Heart left ventricle (tissue), 13 donors: Measurements from ENCODE around the gene TMEM229B.

ENCODE experiments used
- CTCF ChIP-seq, 12 donors: fragments of 200-600 bp; sonication (generic) in 4 of 12; IDR thresholded peaks; one replicate each; pipeline versions ENCODE4 v1.5.0 to v1.8.0; 2018 to 2022; ENCODE audit warnings: antibody characterized with exemption in 12 of 12, mild to moderate bottlenecking in 5 of 12
- POLR2A ChIP-seq, 2 donors: fragments of 450-650 bp; IDR thresholded peaks; one replicate each; pipeline ENCODE4 v1.6.1; 2017; ENCODE audit warnings: antibody characterized with exemption in 2 of 2, mild to moderate bottlenecking in 2 of 2, moderate library complexity in 2 of 2
- donor health status: ischemic (EF 13 %, LVEDD 7.1; RV severe dilation, severe dysfunction).
- donor health status: DM: no; HTN: yes; CAD: no.
- donor health status: DM: no; HTN: no; CAD: no.
- donor health status: ischemic (EF 25% LVEDD 6.9; RV normal size, moderate dysfunction).
- donor health status: ischemic (EF 25% LVEDD 5.7; RV mildly dilated, moderate dysfunction).
- donor health status: ischemic (EF 35%, LVEDD 5.7; RV mildly dilated, moderate dysfunction).
- donor health status: nonischemic (EF 11% LVEDD 7.7; RV severe dilation, severe dysfunction).
- donor health status: DM: yes; HTN: yes; CAD: no.
- donor health status: PGD.
- donor health status: ischemic (EF 29% LVEDD 5.4; RV normal size, mild dysfunction).
- donor health status: nonischemic (EF 23%, LVEDD 6.1; RV moderate dilation, normal function).

GRCh38 chr14:67527756-67528155 is 39.2 kb upstream of the TMEM229B start:
- TF ChIP-seq CTCF (IDR thresholded peaks at IDR 0.05) (no peak), POLR2A (IDR thresholded peaks at IDR 0.05) (no peak)
